ENCODE results near the gene GH2.
A peak's percentile ranks its signal among the peaks of the same experiment; 100 is the strongest.
"Not testable (repeated sequence)": the region's sequence is repeated elsewhere in the genome, so short reads cannot be mapped to it uniquely, and the experiment has no call there.

The GH2 gene

GRCh38 chr17:63881935-63882601, at the start of gene GH2:
Gene GH2 (minus strand): TSS chr17:63881944. CDS start chr17:63881801, 143 bp downstream.
- no peak for DNase-seq

- peak; percentile 61 for DNase-seq
Observed at GRCh38 chr17:63930951-63931575, 49.3 kb upstream of the GH2 start.

GRCh38 chr17:63929860-63930766, 48.4 kb upstream of the GH2 start:
- no peak for DNase-seq

- DNase-seq, result no peak
Observed at GRCh38 chr17:63928966-63929695, 47.4 kb upstream of the GH2 start.

GRCh38 chr17:63928172-63928666, 46.5 kb upstream of the GH2 start:
- DNase-seq, result no peak

GRCh38 chr17:63927464-63928171, 45.9 kb upstream of the GH2 start:
- DNase-seq, result no peak

- DNase-seq, result no peak
Observed at GRCh38 chr17:63926164-63926563, 44.4 kb upstream of the GH2 start.

GRCh38 chr17:63925615-63926014, 43.9 kb upstream of the GH2 start:
- no peak for DNase-seq

GRCh38 chr17:63922402-63922801, 40.7 kb upstream of the GH2 start:
- DNase-seq, result peak; percentile 60

GRCh38 chr17:63920779-63921178, 39.0 kb upstream of the GH2 start:
- DNase-seq, result not testable (repeated sequence)

GRCh38 chr17:63920050-63920449, 38.3 kb upstream of the GH2 start:
- DNase-seq, result peak; percentile 16

GRCh38 chr17:63919311-63919723, 37.6 kb upstream of the GH2 start:
- DNase-seq, result peak; percentile 68

GRCh38 chr17:63918789-63919305, 37.1 kb upstream of the GH2 start, which contains the start of gene GH1:
Gene GH1 (minus strand): TSS chr17:63918839. CDS start chr17:63918776, 63 bp downstream.
- not testable (repeated sequence) for DNase-seq

GRCh38 chr17:63918305-63918704, 36.6 kb upstream of the GH2 start:
- DNase-seq, result no peak

- DNase-seq, result no peak
Observed at GRCh38 chr17:63917646-63918045, 35.9 kb upstream of the GH2 start.

- not testable (repeated sequence) for DNase-seq
Observed at GRCh38 chr17:63917206-63917605, 35.5 kb upstream of the GH2 start.

GRCh38 chr17:63916566-63917185, 34.9 kb upstream of the GH2 start:
- DNase-seq, result no peak

GRCh38 chr17:63915753-63916152, 34.0 kb upstream of the GH2 start:
- DNase-seq, result peak; percentile 50

- no peak for DNase-seq
Observed at GRCh38 chr17:63914471-63914870, 32.7 kb upstream of the GH2 start.

GRCh38 chr17:63911657-63912100, 29.9 kb upstream of the GH2 start:
- DNase-seq, result peak; percentile 0

GRCh38 chr17:63911041-63911635, 29.4 kb upstream of the GH2 start, which contains the start of gene CSHL1:
Gene CSHL1 (minus strand): TSS chr17:63911258. CDS start chr17:63911196, 62 bp downstream.
- no peak for DNase-seq
